HG03135 (cell line): ENCODE measurements around the gene OSBPL9.
"Not testable (repeated sequence)": the region's sequence is repeated elsewhere in the genome, so short reads cannot be mapped to it uniquely, and the experiment has no call there.

ENCODE experiments used
- ATAC-seq: cut with Tn5 transposase; IDR thresholded peaks from one replicate; pipeline ENCODE4 v1.9.1; 2021; ENCODE audit warnings: mild to moderate bottlenecking, moderate library complexity; ENCODE audit not compliant: unreplicated experiment

OSBPL9 gene

DNA sequence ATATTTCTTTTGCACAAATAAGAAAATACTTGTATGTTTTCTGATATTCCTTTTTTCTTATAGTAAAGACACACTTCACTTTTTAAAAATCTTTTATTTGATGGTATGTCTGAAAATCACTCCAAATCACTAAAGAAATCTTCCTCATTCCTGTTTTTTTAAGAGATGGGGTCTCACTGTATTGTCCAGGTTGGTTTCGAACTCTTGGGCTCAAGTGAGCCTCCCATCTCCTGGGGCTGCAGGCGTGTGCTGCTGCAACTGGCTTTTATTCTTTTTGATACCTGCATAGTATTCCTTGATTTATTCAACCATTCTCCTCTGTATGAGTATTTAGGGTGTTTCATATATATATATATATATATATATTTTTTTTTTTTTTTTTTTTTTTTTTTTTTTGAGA is 88.1 kb downstream of the OSBPL9 start:
- no peak for ATAC-seq

DNA sequence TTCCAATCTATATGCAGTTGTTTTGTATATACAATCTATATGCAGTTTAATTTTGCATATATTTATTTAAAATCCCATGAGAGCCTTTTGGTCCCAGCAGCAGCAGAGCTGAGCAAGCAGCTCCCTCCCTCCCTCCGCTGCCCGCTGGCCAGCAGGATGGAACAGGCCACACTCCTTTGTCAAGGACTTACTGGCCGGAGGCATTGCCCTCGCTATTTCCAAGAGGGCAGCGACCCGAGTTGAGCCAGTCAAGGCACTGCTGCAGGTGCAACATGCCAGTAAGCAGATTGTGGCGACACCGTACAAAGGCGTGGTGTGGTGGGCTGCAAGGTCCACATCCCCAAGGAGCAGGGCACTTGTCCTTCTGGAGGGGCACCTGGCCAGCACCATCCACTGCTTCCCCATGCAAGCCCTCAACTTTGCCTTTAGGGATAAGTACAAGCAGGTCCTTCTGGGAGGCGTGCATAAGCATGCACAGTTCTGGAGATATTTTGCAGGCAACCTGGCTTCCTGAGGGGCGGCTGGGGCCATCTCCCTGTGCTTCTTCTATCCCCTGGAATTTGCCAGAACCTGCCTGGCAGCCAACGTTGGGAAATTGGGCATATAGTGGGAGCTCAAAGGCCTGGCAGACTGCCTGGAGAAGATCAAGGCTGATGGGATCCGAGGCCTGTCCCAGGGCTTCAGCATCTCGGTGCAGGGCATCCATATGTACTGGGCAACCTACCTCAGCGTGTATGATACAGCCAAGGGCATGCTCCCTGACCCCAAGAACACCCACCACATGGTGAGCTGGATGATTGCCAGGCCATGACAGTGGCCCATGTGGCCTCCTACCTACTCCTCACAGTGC is 92.2 kb downstream of the OSBPL9 start:
- ATAC-seq, result no peak

DNA sequence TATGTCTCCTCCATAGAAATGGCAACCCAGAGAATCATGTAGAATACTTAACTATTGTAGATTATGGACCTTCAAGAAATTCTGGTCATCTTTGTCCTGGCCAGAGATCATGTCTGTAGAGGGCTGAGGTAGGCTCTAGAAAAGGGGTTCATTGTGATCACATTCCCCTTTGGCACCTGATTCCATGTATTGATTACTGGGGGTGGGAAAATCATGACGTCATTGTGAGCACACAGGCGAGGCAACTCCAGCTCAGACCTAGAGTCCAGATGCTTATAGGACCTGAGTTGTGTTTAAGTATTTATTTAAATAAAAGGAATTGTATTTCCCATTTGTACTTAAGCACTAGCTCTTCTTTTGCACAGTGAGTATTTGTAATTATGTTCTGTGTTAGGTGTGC is 93.1 kb downstream of the OSBPL9 start:
- no peak for ATAC-seq

DNA sequence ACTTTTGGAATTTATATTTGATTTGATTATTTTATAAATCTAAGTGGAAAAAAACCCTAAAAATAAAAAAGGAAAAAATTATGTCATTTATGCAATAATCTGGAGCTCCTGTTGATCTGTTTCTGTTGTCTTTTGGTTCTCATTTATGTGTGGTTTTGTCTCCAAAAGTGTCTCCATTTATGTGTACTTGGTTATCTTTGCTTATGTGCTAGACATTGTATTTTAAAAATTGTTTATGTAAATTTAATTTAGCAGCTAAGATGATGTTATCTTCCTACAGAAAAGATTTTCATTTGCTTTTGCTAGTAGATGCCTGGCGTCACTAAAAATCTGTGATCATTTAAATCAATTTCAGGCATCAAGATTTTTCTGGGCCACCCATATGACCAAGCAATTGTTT is 95.7 kb downstream of the OSBPL9 start:
- no peak for ATAC-seq

DNA sequence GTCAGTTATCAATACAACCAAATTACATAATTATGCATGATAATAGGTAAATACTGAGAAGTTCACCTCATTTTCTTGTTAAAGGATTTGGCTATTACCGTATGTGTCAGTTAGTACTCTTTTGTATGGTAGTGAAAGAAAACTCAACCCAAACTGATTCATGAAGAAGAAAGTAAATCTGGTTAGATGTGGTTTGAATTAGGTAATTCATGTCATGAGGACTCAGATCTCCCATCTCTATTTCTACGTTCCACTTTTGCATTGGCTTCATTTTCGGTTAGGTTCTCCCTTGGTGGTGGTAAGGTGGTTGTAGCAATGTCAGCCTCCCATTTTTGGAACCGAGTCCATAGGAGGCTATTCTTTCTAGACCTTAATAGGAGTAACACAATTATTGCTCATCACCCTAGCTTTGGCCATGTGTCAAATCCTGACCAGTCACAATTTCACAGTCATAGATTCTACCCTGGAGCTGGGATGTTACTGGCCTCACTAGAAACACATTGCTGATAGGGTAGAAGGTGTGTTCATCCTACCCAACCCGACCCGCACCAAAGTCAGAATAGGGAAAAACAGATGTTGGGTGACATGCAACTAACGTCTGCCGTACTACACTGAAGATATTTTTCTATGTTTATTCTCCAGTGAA is 97.6 kb downstream of the OSBPL9 start:
- ATAC-seq, result no peak

DNA sequence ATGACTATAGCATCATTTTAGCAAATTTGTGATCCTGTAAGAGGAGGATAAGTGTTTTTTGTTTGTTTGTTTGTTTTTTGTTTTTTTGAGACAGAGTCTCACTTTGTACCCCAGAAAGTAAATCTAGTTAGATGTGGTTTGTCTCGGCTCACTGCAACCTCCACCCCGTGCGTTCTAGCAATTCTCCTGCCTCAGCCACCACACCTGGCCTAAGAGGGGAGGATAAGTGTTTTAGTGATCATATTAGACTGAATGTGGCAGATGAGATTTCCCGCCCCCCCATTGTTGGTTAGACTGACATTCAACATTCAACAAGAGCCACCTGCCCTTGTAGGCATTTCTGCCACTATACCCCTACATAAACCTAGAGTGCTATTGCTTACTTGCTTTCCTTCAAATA is 98.5 kb downstream of the OSBPL9 start:
- ATAC-seq, result no peak

DNA sequence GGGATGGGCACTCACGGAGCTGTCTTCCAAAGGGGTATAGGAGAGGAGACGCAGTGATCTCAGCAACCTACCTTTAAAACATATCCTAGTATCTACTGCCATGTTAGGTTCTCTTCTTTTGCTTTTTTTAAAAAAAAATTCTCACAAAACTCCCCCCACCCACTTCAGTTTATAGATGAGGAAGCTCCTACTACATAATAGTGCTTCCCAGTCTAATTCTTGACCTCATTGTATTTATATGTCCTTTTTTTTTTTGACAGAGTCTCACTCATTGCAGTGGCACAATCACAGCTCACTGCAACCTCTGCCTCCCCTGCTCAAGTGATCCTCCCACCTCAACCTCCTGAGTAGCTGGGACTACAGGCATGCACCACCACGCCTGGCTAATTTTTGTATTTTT is 99.9 kb downstream of the OSBPL9 start:
- ATAC-seq, result no peak

DNA sequence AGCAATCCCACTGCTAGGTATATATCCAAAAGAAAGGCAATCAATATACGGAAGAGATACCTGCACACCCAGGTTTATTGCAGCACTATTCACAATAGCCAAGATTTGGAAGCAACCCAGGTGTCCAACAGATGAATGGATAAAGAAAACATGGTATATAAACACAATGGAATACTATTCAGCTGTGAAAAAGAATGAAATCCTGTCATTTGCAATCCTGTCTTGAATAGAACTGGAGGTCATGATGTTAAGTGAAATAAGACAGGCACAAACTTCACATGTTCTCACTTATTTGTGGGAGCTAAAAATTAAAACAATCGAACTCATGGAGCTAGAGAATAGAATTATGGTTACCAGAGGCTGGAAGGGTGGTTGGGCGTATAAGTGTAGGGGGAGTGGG is 101.0 kb downstream of the OSBPL9 start:
- no peak for ATAC-seq

DNA sequence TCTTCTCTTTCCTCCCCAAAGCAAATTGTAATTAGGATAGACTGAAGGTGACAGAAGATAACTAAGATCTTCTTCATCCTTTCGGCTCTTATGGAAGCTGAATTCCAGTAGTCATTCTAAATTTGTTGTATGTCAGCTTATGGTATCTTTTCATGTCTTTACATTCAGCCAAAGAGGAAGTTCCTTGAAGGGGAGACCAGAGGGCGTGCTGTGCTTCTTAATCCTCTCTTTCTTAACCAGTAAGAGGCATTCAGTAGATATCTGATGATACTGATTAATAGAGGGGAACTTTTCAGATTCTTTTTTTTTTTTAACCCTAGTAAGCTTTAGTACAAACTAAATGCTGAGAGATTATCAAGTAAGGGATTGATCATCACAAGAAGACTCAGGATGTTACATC is 102.3 kb downstream of the OSBPL9 start:
- ATAC-seq, result no peak

DNA sequence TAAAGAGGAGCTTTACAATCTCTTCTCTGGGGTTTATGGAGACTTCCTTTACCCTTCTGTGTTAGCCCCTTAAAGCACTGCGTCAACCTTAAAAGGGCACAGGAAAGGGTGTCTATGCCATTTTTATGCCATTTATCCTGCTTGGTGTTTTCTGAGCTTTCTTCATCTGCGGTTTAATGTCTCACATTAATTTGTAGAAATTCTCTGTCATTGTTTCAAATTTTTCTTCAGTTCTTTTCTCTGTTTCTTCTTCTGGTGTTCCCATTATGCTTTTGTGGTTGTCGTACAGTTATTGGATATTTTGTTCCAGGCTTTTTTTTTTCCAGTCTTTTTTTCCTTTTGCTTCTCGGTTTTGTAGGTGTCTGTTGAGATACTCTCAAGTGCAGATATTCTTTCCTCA is 107.9 kb downstream of the OSBPL9 start:
- no peak for ATAC-seq

DNA sequence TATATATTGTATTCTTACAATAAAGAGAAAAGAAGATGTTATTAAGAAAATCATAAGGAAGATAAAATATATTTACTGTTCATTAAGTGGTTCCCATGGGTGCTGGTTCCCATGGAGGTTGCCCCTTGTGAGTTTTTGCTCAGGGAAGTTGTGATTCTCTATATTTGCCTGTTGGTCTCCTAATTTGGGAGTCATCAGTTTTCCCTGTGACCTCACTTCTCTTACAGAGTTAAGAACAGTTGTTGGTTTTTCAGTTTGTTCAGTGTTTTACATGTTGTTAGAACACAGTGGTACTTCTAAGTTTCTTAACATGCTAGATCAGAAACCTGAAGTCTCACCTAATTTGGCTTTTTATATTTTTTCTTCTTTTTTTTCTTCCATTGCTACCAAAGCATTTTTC is 109.2 kb downstream of the OSBPL9 start:
- ATAC-seq, result no peak

DNA sequence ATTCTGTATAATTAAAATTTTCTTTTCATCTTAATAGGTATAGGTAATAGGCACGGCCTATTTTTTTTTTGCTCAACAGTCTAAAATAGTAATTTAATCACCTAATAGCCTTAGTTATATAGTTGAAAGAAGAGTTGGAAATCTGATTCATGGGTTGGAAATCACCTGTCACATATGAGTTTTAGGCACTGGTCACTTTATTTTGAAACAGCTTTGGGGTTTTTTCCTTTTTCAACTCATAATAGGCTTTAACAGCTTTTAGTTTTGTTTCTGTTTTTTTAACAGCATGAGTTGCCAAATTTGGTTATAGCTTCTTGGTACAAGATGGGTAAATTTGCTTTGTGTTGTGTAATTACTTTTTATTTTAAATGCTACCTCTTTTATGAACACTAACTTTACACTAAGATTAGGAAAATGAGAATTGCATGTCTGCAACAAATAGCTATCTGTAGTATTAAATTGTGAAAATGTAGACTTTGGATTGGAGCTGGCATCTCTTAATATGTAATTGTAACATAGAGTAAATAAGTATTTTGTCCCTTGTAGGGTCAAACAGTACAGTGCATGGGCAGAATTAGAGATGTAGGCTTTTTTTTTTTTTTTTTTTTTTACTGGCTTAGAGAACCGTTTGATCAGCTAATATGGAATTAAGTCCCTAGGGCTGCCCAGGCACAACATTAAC is 109.8 kb downstream of the OSBPL9 start:
- ATAC-seq, result no peak

DNA sequence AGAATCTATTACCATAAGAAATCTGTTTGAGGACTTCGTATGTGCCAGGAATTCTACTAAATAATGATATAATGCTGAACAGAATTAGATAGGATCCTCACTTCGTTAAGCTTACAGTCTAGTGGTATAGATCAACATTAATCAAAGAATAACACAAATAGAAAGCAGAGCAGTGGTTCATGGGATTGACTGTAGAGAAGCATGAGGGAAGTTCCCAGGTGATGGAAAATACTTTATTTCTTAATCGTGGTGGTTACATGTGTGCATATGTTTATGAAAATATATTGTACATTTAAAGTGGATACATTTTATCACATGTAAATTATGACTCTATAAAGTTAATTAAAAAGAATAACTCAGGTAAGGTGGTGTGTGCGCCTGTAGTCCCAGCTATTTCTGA is 110.5 kb downstream of the OSBPL9 start:
- ATAC-seq, result no peak

DNA sequence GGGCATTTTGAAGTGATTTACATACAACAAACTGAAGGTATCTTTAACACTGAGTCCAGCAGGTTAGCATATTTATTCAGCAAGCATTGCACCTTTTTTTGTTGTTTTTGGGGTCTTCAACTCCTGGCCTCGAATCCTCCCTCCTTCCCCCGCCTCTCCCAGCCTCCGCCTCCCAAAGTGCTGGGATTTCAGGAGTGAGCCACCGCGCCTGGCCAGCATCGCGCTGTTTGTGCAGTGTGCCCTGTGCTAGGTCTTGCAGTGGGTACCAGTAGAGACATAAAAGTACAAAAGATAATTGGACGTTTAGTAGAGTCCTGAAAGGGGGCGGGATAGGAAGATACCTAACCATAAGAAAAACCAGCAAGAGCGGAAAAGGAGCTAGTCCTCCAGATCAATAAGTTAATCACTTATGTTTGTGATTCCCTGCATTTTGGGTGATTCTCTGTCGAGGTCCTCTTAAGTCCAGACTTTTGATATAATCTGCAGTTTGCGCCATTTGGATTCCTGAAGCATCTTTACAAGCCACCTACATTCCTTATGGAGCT is 111.8 kb downstream of the OSBPL9 start:
- no peak for ATAC-seq

DNA sequence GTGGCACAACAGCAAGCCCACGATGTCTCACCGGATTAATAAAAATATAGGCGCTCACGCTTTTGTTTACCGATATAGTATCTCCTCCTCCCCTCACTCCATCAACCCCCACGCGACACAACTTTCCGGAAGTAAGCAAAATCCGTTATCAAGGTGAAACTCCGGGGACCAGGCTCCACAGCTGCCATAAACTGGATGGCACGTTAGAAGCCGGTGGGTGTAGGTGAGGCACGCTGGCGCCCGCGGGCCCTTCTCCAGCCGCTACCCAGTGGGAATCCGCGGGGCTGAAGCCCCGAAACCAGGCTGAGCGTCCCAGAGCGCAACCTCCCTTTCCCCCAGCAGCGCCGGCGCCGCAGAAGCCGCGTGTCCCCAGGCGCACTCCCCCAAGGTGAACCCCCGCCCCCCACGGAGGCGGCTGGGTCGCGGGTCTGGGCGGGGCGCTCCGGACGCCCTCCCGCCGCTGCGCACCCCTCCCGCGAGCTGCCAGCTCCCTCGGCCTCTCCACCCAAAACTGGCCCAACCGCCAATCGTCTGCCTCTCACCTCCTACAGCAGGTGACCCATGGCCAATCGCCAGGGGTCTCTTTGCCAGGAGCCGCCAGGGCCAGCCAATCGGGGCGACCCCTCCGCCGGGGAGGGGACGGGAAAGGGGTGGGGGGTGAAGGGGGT is 112.4 kb downstream of the OSBPL9 start:
- peak; percentile 91 for ATAC-seq

DNA sequence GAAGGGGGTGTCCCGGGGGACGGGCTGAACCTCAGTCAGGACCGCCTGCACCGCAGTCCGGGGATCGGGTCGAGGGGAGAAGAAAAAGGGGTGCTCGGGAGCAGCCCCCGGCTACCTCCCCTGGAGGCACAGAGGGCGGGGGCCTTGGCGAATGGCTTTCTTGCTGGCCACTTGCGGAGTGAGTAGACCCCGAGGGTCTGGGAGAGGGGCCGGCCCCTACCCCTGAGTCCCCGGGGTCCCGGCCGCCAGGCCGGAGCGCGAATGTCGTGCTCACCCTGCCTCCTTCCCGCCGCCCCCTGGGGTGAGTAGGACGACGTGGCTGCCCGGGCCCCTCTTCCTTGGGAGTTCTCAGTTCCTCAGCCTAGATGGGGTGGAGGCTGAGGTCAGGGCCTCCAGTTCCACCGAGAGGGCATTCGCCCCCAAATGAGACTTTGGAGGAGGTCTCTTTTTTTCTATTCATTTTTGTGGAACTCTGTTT is 113.0 kb downstream of the OSBPL9 start:
- peak; percentile 25 for ATAC-seq

DNA sequence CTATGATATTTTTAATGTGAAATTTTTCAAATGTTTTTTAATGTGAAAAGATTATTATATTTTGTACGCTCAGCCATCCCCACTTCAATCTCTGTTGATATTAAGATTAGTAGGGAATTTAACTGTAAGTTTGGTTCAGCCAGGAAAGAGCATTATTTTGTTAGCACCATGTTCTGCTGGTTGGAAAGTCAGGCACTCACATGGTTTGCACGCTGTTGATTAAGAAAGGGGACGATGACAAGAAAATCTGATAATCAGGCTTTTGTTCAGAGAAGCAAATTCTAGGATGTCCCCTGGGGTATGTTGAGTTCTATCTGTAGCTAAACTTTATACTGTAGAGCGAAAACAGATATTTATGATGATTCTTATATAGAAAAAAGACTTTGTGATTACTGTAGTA is 115.1 kb downstream of the OSBPL9 start:
- no peak for ATAC-seq

DNA sequence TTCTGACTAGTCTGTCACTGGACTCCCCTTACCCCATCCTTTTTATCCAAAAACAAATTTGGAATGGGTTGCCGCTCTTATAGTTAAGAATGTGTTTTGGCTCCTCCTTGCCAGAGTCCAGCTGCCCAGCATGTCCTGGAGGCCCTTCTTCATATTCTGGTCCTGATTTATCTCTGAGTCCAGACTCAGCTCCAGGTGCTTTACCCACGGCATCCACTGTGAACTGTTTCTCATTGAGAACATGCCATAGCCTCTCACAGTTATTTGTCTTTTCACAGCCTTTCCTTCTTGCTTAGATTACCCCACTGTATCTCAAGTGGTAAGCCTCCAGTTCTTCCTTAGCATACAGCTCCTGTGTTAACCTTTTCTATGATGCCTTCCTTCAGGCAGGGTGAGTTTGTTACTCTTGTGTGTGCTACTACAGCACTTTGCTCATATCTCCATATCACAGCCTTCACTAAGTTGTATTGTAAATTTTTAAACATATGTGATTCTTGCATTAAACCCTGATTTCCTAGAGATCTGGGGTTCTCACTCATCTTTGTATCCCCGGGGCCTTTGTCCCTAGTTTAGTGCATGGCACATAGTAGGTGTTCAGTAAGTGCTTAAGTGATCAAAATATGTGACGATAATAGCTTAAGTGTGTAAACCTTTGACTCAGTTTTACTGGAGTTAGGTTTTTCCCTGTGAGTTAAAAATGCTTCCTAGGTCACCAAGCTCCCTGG is 116.0 kb downstream of the OSBPL9 start:
- ATAC-seq, result no peak

DNA sequence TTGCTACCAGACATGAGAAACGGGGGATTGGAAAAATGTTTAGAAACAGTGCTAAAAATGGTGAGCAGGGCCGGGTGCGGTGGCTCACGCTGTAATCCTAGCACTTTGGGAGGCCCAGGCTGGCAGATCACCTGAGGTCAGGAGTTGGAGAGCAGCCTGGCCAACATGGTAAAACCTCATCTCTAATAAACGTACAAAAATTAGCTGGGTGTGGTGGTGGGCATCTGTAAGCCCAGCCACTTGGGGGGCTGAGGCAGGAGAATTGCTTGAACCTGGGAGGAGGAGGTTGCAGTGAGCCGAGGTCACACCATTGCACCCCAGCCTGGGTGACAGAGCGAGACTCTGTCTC is 116.5 kb downstream of the OSBPL9 start:
- ATAC-seq, result not testable (repeated sequence)

DNA sequence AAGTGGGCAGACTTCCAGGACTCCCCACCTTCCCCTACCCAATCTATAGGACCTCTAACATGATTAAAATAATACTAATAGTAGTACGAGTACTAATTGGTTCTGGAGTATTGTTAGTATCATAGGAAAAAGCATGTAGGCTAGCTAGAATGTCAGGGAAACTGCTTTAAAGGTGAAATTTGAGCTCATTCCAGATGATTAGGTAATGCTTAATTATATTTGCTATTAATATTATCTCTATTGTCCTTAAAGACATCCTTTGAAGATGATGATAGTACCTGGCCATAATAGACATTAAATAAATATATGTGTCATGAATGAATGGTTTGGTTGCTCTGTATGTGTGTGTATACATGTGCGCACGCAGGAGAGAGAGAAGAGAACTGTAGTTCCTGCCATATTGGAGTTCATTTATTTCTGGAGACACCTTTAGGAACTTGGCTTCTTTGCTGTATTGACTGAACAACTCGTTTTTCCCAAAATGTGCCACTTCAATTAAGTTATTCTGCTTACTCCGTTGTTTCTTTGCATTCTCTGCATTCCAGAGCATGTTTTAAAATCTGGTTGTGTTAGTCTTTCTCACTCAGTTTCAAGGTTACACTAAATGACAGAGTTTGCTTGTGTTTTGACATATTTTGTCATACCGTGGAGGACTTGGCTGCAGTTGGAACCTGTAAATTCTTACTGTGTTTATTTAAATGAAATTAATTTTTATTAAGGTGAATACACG is 117.1 kb downstream of the OSBPL9 start:
- ATAC-seq, result no peak
